HG03159 (cell line): Measurements from ENCODE around the gene TMOD1.
A peak's percentile ranks its signal among the peaks of the same experiment; 100 is the strongest.
"Not testable (repeated sequence)": the region's sequence is repeated elsewhere in the genome, so short reads cannot be mapped to it uniquely, and the experiment has no call there.

Experiments used
- ATAC-seq: cut with Tn5 transposase; IDR thresholded peaks from one replicate; pipeline ENCODE4 v1.9.1; 2021; ENCODE audit warnings: mild to moderate bottlenecking, moderate library complexity; ENCODE audit not compliant: unreplicated experiment

Gene TMOD1

DNA sequence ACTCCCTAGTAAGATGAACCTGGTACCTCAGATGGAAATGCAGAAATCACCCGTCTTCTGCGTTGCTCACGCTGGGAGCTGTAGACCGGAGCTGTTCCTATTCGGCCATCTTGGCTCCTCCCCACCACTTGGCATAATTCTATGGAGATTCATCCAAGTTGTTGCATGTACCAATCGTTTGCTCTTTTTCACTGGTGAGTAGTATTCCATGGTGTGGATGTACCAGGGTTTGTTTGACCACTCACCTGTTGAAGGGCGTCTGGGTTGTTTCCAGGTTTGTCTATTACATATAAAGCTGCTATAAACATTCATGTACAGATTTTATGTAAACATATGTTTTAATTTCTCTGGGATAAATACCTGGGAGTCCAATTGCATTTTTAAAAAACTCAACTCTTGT is 85.4 kb downstream of the TMOD1 start:
- not testable (repeated sequence) for ATAC-seq

GRCh38 chr9:97591535-97591934 is 90.1 kb downstream of the TMOD1 start:
- no peak for ATAC-seq

DNA sequence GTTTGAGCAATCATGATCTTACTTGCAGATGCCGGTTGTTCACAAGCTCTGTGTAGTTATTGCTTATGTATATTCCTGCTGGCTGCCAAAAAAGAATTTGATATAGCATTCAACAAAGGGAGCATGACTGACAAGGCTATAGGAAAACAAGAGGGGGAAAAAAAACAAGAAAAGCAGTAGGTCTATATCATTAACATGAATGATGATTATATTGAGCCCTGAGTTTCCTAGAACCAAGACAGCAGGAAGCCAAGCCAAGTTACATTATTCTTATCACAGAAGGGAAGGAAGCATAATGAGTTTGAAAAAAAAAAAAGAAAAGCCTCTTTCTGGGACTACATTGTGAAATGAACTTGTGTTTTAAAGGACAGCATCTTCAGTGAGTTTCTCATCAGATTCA is 90.7 kb downstream of the TMOD1 start:
- ATAC-seq: no peak

- ATAC-seq: no peak
Observed at GRCh38 chr9:97593960-97594359, 92.5 kb downstream of the TMOD1 start.

GRCh38 chr9:97594381-97594921 is 93.0 kb downstream of the TMOD1 start:
- ATAC-seq: no peak

GRCh38 chr9:97596906-97597305 is 95.4 kb downstream of the TMOD1 start:
- no peak for ATAC-seq

GRCh38 chr9:97598461-97599288 is 97.2 kb downstream of the TMOD1 start:
- peak; percentile 84 for ATAC-seq

DNA sequence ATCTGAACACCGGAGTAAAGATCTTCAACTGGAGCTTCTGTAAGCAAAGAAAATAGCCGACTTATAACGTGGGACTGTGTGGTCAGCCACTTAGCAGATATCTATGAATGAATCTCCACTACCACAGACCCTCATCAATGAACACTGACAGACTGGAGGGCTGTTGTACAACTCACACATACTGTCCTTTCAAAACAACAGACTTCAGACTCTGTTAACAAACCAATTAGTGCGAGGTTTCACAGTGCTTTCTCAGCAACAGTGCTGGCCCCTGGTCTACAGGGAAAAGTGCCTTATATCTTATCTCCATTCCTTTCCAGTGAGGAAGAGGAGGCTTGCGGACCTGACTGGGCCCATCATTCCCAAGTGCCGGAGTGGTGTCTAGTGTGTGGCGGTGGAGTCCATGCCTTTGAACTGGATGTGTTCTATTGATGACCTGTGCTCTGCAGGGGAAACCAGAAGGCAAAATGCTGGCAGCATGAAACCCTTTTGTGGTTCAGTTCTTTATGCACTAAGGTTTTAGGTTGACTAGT is 97.9 kb downstream of the TMOD1 start:
- no peak for ATAC-seq

DNA sequence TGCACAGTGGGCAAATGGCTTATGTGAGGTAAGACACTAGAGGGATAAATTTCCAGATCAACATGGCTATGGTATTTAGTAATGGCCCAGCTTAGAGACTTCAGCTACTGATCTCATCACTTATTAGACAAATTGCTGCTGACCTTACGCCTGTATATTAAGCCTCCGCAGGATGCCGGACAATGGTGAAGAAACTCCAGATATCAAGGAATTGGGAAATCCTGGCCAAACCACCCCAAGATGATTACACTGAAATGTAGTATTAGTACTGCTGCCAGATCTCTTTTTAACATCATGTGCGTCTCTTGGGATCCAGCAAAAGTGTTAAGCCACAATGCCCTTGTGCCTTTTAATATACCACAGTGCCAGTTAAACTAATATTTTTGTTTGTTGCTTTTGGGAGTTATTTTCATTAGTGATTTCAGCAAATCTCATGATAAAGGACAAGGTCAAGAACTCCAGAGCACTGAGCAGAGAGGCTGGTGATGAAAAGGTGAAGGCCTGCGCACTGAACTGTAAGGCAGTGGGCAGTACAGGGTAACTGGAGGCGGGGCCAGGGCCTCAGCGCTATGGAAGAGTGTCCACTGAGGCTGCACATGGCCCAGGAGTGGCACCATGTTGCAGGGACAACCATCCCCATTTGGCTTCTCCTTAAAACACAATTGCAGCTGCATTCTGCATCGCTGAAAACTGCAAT is 99.2 kb downstream of the TMOD1 start:
- ATAC-seq: no peak

DNA sequence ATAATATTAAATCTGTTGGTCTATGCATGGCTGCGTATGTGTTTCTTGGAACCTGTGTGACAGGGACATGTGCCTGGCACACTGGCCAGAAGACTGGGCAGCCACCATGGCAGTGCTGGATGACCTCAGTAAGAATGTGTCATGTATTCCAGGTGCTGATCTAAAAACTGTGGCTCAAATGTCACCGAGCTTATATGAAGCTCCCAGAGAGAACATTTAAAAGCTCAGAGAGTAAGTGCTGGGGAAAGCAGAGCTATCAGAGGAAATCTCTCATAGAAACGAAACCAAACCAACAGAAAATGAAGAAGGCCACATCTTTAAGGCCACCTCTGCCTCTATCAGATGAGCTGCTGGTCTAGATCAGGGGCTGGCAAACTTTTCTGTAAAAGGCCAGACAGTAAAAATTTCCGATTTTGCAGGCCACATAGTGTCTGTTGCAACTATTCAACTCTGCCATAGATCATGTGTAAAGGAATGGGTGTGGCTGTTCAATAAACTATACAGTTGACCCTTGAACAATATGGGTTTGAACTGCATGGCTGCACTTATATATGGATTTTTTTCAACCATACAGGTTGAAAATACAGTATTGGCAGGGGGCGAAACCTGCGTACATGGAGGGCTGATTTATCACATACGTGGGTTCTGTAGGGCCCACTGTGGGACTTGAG is 99.9 kb downstream of the TMOD1 start:
- ATAC-seq: no peak

DNA sequence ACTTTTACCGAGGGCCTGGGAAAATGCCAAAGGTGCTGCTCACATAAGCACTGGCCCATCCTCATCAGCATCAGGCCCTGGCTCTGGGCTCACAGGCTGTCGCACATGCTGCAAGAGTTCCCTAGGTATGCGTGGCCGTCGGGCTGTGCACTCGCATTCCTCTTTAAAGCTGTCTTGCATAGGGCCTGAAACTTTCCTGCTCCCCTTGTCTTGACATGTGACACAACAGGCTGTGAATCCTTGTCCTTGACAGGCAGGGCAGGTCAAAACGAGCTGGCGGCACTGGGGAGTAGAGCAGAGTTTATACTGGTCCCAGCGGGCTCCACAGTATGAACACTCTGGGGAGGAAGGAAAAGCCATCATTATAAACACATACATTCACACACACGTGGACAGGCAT is 101.0 kb downstream of the TMOD1 start:
- ATAC-seq: no peak

- no peak for ATAC-seq
Observed at GRCh38 chr9:97604901-97605645, 103.6 kb downstream of the TMOD1 start.

GRCh38 chr9:97615439-97616072 is 114.1 kb downstream of the TMOD1 start:
- no peak for ATAC-seq

DNA sequence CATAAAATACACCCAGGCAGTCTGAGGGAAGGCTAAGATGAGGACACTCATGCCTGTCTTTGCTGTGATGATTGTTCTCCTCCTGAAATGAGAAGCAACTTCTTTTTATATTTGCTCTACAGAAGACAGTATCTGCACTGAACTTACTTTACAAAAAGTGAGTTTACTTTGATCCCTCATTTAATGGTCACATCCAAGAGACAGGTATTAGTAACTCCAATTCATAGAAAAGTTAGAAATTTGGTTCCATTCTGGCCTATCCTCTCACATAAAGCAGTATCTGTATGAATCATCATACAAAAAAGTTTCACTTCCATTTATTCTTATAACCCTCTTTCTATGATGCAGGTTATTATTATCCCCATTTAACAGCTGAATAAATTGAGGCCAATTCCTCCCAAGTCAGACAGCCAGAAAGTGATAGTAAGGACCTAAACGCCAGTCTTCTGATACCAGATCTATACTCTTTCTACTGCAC is 116.5 kb downstream of the TMOD1 start:
- ATAC-seq: peak; percentile 66

DNA sequence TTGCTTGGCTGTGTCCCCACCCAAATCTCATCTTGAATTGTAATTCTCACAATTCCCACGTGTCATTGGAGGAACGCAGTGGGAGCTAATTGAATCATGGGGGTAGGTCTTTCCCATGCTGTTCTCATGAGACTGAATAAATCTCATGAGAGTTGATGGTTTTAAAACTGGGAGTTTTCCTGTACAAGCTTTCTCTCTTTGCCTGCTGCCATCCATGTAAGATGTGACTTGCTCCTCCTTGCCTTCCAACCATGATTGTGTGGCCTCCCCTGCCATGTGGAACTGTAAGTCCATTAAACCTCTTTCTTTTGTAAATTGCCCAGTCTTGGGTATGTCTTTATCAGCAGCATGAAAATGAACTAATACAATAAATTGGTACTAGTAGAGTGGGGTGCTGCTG is 118.6 kb downstream of the TMOD1 start:
- ATAC-seq: not testable (repeated sequence)

DNA sequence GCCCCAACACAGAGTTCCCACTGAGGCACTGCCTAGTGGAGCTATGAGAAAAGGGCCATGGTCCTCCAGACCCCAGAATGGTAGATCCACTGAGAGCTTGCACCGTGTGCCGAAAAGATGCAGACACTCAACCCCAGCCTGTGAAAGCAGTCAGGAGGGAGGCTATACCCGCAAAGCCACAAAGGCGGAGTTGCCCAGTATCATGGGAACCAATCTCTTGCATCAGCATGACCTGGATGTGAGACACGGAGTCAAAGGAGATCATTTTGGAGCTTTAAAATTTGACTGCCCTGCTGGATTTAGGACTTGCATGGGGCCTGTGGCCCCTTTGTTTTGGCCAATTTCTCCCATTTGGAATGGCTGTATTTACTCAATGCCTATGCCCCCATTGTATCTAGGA is 121.0 kb downstream of the TMOD1 start:
- ATAC-seq: not testable (repeated sequence)

- ATAC-seq: no peak
Observed at GRCh38 chr9:97623946-97624345, 122.5 kb downstream of the TMOD1 start.

GRCh38 chr9:97625620-97626019 is 124.2 kb downstream of the TMOD1 start:
- ATAC-seq: no peak

- ATAC-seq: no peak
Observed at GRCh38 chr9:97627624-97628023, 126.2 kb downstream of the TMOD1 start.

DNA sequence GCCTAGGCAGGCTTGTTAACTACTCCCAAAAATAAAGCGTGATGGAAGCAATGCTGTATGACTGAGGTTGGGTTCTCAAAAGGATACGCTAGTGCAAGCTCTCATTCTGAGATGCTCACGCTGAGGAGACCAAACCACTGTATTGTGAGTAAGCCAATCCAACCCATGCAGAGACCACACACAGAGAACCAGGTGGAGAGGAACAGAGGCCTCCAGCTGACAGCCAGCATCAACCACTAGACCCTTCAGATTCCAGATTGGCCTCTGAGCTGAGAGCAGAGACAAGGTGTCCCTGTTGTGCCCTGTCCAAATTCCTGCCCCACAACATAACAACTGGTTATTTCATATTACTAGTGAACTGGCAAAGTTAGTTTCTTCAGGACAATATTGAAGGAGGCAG is 127.2 kb downstream of the TMOD1 start:
- no peak for ATAC-seq
